AG08395 (cell line): Measurements from ENCODE around the gene MRE11.

ENCODE experiments used
- DNase-seq: peaks from one replicate; pipeline ENCODE4 v3.0.0; 2012; ENCODE audit warnings: mixed read lengths, low spot score

MRE11 gene

GRCh38 chr11:94493281-94494125, at the start of gene MRE11, which contains the start of gene ANKRD49:
TSS of gene MRE11 (minus strand) at chr11:94493844. CDS start at chr11:94492801, 1,043 bp downstream.
TSS of gene ANKRD49 (plus strand) at chr11:94493984. CDS start at chr11:94496694, 2,710 bp downstream.
- DNase-seq = peak; percentile 97

GRCh38 chr11:94539420-94539819, 45.8 kb upstream of the MRE11 start:
- no peak for DNase-seq

GRCh38 chr11:94537031-94537600, 43.5 kb upstream of the MRE11 start:
- DNase-seq = peak; percentile 27

GRCh38 chr11:94536386-94536785, 42.7 kb upstream of the MRE11 start:
- no peak for DNase-seq

- no peak for DNase-seq
Measured at GRCh38 chr11:94533696-94534630, 40.3 kb upstream of the MRE11 start.

GRCh38 chr11:94533206-94533605, 39.6 kb upstream of the MRE11 start:
- DNase-seq = no peak

GRCh38 chr11:94532211-94532610, 38.6 kb upstream of the MRE11 start:
- DNase-seq = no peak

GRCh38 chr11:94528551-94528950, 34.9 kb upstream of the MRE11 start:
- DNase-seq = no peak

- no peak for DNase-seq
Measured at GRCh38 chr11:94526645-94527438, 33.2 kb upstream of the MRE11 start.

GRCh38 chr11:94525546-94526324, 32.1 kb upstream of the MRE11 start:
- DNase-seq = peak; percentile 53

GRCh38 chr11:94524341-94524740, 30.7 kb upstream of the MRE11 start:
- no peak for DNase-seq

GRCh38 chr11:94521684-94522083, 28.0 kb upstream of the MRE11 start:
- no peak for DNase-seq

- peak; percentile 37 for DNase-seq
Measured at GRCh38 chr11:94519478-94520084, 25.9 kb upstream of the MRE11 start.

- DNase-seq = no peak
Measured at GRCh38 chr11:94518300-94518699, 24.7 kb upstream of the MRE11 start.

- no peak for DNase-seq
Measured at GRCh38 chr11:94516725-94517124, 23.1 kb upstream of the MRE11 start.

- DNase-seq = no peak
Measured at GRCh38 chr11:94515398-94515797, 21.8 kb upstream of the MRE11 start.

GRCh38 chr11:94513091-94513490, 19.4 kb upstream of the MRE11 start:
- DNase-seq = no peak

- peak; percentile 68 for DNase-seq
Measured at GRCh38 chr11:94511932-94512781, 18.5 kb upstream of the MRE11 start, which contains the start of gene C11orf97. TSS of gene C11orf97 (plus strand) at chr11:94512461. CDS start at chr11:94512529, 68 bp downstream.

- DNase-seq = no peak
Measured at GRCh38 chr11:94507485-94507884, 13.8 kb upstream of the MRE11 start.
